Astrocyte (in vitro differentiated cells and primary cell): ENCODE results near the gene TLR1. TPM values are rescaled to one million over a fixed set of nuclear protein-coding genes. Genes with fewer than 3 reads are reported as not detected.
"Not testable (repeated sequence)": the region's sequence is repeated elsewhere in the genome, so short reads cannot be mapped to it uniquely, and the experiment has no call there.

ENCODE experiments used
- DNase-seq: peaks from one replicate; pipeline ENCODE4 v3.0.0-alpha.2; 2010; ENCODE audit warnings: low read depth
- FAIRE-seq: peaks from 2 replicates; lab custom pipeline; 2011; peaks lifted over from hg19 to GRCh38; lab: Jason Lieb, UNC
- H2AFZ ChIP-seq: 2 replicates; pipeline ENCODE4 v1.6.0; 2012; ENCODE audit warnings: low read depth, low read length, inconsistent platforms
- H3K27ac ChIP-seq: 2 replicates; pipeline ENCODE4 v1.5.1; 2011; ENCODE audit warnings: low read depth, low read length, inconsistent platforms
- H3K27me3 ChIP-seq: 2 replicates; pipeline ENCODE4 v1.6.0; 2011; ENCODE audit warnings: low read length, inconsistent platforms; ENCODE audit not compliant: insufficient read depth
- H3K36me3 ChIP-seq: 2 replicates; pipeline ENCODE4 v1.5.1; 2011; ENCODE audit warnings: low read length, inconsistent platforms; ENCODE audit not compliant: insufficient read depth
- H3K4me1 ChIP-seq: 2 replicates; pipeline ENCODE4 v1.5.1; 2011; ENCODE audit warnings: low read length, inconsistent platforms; ENCODE audit not compliant: insufficient read depth
- H3K4me2 ChIP-seq: 2 replicates; pipeline ENCODE4 v1.6.0; 2012; ENCODE audit warnings: low read length, inconsistent platforms
- H3K4me3 ChIP-seq: 2 replicates; pipeline ENCODE4 v1.5.1; 2011; ENCODE audit warnings: low read depth, mild to moderate bottlenecking, low read length, inconsistent platforms; ENCODE audit not compliant: insufficient read depth
- H3K79me2 ChIP-seq: 2 replicates; pipeline ENCODE4 v1.6.0; 2012; ENCODE audit warnings: mild to moderate bottlenecking, low read length, inconsistent platforms; ENCODE audit not compliant: insufficient read depth
- H3K9ac ChIP-seq: 2 replicates; pipeline ENCODE4 v1.6.0; 2012; ENCODE audit warnings: mild to moderate bottlenecking, low read length, inconsistent platforms
- H3K9me3 ChIP-seq: 2 replicates; pipeline ENCODE4 v1.5.1; 2012; ENCODE audit warnings: low read depth, mild to moderate bottlenecking, low read length, inconsistent platforms; ENCODE audit not compliant: insufficient read depth
- H4K20me1 ChIP-seq: 2 replicates; pipeline ENCODE4 v1.6.0; 2012; ENCODE audit warnings: low read length, inconsistent platforms; ENCODE audit not compliant: insufficient read depth
- H3K27ac Mint-ChIP-seq: one replicate; pipeline ENCODE4 v1.8.0; 2021; ENCODE audit warnings: mild to moderate bottlenecking, mixed read lengths; ENCODE audit not compliant: unreplicated experiment
- H3K27me3 Mint-ChIP-seq: one replicate; pipeline ENCODE4 v1.8.0; 2021; ENCODE audit warnings: low read depth, mixed read lengths; ENCODE audit not compliant: unreplicated experiment
- H3K36me3 Mint-ChIP-seq: one replicate; pipeline ENCODE4 v1.8.0; 2021; ENCODE audit warnings: low read depth, mixed read lengths; ENCODE audit not compliant: unreplicated experiment
- H3K4me1 Mint-ChIP-seq: one replicate; pipeline ENCODE4 v1.8.0; 2021; ENCODE audit warnings: low read depth, mixed read lengths; ENCODE audit not compliant: unreplicated experiment
- H3K4me3 Mint-ChIP-seq: one replicate; pipeline ENCODE4 v1.8.0; 2021; ENCODE audit warnings: mild to moderate bottlenecking, moderate library complexity, mixed read lengths; ENCODE audit not compliant: unreplicated experiment
- H3K9me3 Mint-ChIP-seq: one replicate; pipeline ENCODE4 v1.8.0; 2021; ENCODE audit warnings: mild to moderate bottlenecking, mixed read lengths; ENCODE audit not compliant: unreplicated experiment
- CTCF ChIP-seq: IDR thresholded peaks from 2 replicates; pipeline ENCODE4 v1.5.1; 2011; ENCODE audit warnings: low read depth, mild to moderate bottlenecking, inconsistent platforms, low read length, moderate library complexity; ENCODE audit not compliant: insufficient read depth
- EZH2 ChIP-seq: IDR thresholded peaks from 2 replicates; pipeline ENCODE4 v1.6.1; 2012; ENCODE audit warnings: mild to moderate bottlenecking, low read length, inconsistent platforms; ENCODE audit not compliant: insufficient read depth
- total RNA-seq: library from RNA; stranded (reverse); gene quantifications from 2 replicates; pipeline ENCODE4 v1.2.1, GENCODE V29; 2021

TLR1 gene
- total RNA-seq, 1 donor from 2014 or later, result 0.54 TPM

GRCh38 chr4:38774181-38774955, 30.2 kb downstream of the TLR1 start:
- peaks cover 5% of the 10 kb centered on the region for H3K9me3 Mint-ChIP-seq
- H3K36me3 Mint-ChIP-seq, result no peaks in the 10 kb centered on the region
- Histone ChIP-seq H4K20me1 (no peaks in the 10 kb centered on the region), H2AFZ (no peak overlapping the region), H3K36me3 (no peaks in the 10 kb centered on the region), H3K4me1 (no peaks in the 10 kb centered on the region), H3K4me3 (no peak overlapping the region), H3K9ac (no peak overlapping the region), H3K4me2 (no peak overlapping the region), H3K27ac (no peak overlapping the region), H3K79me2 (no peaks in the 10 kb centered on the region), H3K27me3 (no peaks in the 10 kb centered on the region), H3K9me3 (no peaks in the 10 kb centered on the region)
- no peaks in the 10 kb centered on the region for H3K4me1 Mint-ChIP-seq
- FAIRE-seq (no peak), DNase-seq (no peak)
- no peak overlapping the region for H3K27ac Mint-ChIP-seq
- no peak overlapping the region for H3K4me3 Mint-ChIP-seq
- no peak for TF ChIP-seq CTCF
- H3K27me3 Mint-ChIP-seq, result no peaks in the 10 kb centered on the region

GRCh38 chr4:38770281-38770680, 34.3 kb downstream of the TLR1 start:
- H3K79me2 ChIP-seq, FAIRE-seq, H3K36me3 Mint-ChIP-seq, H3K4me3 ChIP-seq, H3K4me1 Mint-ChIP-seq, H3K9me3 ChIP-seq, DNase-seq, H3K27ac Mint-ChIP-seq, H3K36me3 ChIP-seq, H4K20me1 ChIP-seq, H3K4me2 ChIP-seq, H3K27me3 Mint-ChIP-seq, H2AFZ ChIP-seq, H3K9me3 Mint-ChIP-seq, H3K27me3 ChIP-seq, H3K27ac ChIP-seq, H3K4me3 Mint-ChIP-seq, H3K4me1 ChIP-seq, H3K9ac ChIP-seq: not testable (repeated sequence)

GRCh38 chr4:38769857-38770256, 34.7 kb downstream of the TLR1 start:
- peaks cover 6% of the 10 kb centered on the region for H3K4me1 Mint-ChIP-seq
- no peaks in the 10 kb centered on the region for H3K27me3 Mint-ChIP-seq
- no peak overlapping the region for H3K4me3 Mint-ChIP-seq
- H3K36me3 ChIP-seq, result no peaks in the 10 kb centered on the region
- no peak for TF ChIP-seq CTCF
- no peak for TF ChIP-seq EZH2
- no peak overlapping the region for H3K27ac ChIP-seq
- DNase-seq, result no peak
- H3K4me3 ChIP-seq, result no peak overlapping the region
- no peak overlapping the region for H3K9ac ChIP-seq
- H2AFZ ChIP-seq, result no peak overlapping the region
- no peaks in the 10 kb centered on the region for H3K9me3 ChIP-seq
- no peaks in the 10 kb centered on the region for H3K36me3 Mint-ChIP-seq
- H3K4me2 ChIP-seq, result no peak overlapping the region
- peaks cover 2% of the 10 kb centered on the region for H3K9me3 Mint-ChIP-seq
- no peaks in the 10 kb centered on the region for H4K20me1 ChIP-seq
- H3K79me2 ChIP-seq, result no peaks in the 10 kb centered on the region
- FAIRE-seq, result no peak
- H3K4me1 ChIP-seq, result peaks cover 2% of the 10 kb centered on the region
- H3K27me3 ChIP-seq, result no peaks in the 10 kb centered on the region
- H3K27ac Mint-ChIP-seq, result no peak overlapping the region
